ENCODE results near the gene MBP.

DNA sequence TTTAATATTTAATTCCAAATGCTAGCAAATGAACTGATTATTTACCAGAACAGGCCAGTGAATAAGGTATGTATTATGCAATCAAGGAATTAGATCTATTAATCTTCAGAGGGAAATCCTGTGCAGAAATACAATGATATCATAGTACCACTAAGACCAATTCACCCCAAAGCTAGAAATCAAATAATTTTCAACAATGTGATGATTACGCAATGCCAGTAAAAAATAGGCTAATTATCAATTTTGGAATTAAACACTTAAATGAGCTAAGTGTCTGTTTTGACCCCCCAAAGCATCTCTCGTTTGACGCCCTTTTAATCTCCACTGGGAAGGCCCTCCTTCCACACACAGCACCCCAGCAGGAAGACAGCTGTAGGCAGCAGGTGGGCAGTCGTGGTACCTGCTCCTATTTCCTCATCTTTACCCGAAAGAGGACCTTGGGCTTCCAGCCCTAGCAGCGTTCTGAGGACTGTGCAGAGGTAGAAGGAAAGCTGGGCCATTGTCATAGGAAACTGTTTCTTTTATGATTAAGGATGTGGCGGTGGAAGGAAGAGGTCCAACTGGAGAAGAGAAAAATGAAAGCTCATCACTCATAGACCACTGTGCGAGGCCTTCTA is 84.7 kb downstream of the MBP start:
- TF ChIP-seq CTCF (IDR thresholded peaks at IDR 0.05 in 4 of 5, conservative IDR thresholded peaks at IDR 0.05 in 1 of 5) (no peak), POLR2A (IDR thresholded peaks at IDR 0.05) (no peak)

All from gastrocnemius medialis (tissue), 4 donors.